Endothelial cell of umbilical vein (primary cell): ENCODE data around the gene SNX19. TPM values are rescaled to one million over a fixed set of nuclear protein-coding genes. Genes with fewer than 3 reads are reported as not detected.

Experiments
- BruUV-seq: library from RNA; stranded (reverse); fragments of 400-500 nt; replicated peaks from 2 replicates; lab custom pipeline; 2021; lab: Mats Ljungman, UMichigan
- CTCF ChIA-PET: fragments of 300-600, 350-600 bp; sonication (Branson Sonifier 250); formaldehyde crosslinking; loops from one replicate; lab custom pipeline; 2021; ENCODE audit warnings: antibody characterized with exemption, inconsistent platforms; lab: Charles Lee
- POLR2A ChIA-PET: fragments of 300-600, 350-600 bp; sonication (Branson Sonifier 250); formaldehyde crosslinking; loops from one replicate; lab custom pipeline; 2021; ENCODE audit warnings: antibody characterized with exemption, inconsistent platforms; lab: Charles Lee
- DNase-seq: peaks from one replicate; pipeline ENCODE4 v3.0.0-alpha.2; 2011; ENCODE audit warnings: low read depth, low spot score
- FAIRE-seq: peaks from 2 replicates; lab custom pipeline; 2011; peaks lifted over from hg19 to GRCh38; lab: Jason Lieb, UNC
- H2AFZ ChIP-seq: 2 replicates; pipeline ENCODE4 v1.6.0; 2012; ENCODE audit warnings: low read depth, low read length, control low read depth, inconsistent platforms
- H3K27ac ChIP-seq: 2 replicates; pipeline ENCODE4 v1.5.1; 2011; ENCODE audit warnings: low read depth, mild to moderate bottlenecking, control low read depth, low read length, moderate library complexity; ENCODE audit not compliant: insufficient read depth
- H3K27me3 ChIP-seq, 2 experiments: 2 replicates each; pipeline versions ENCODE4 v1.6.0 to v1.6.1; 2011; ENCODE audit warnings: low read length in 2 of 2, mixed read lengths in 1 of 2; ENCODE audit not compliant: control insufficient read depth in 2 of 2, insufficient read depth in 2 of 2
- H3K36me3 ChIP-seq, 2 experiments: 2 replicates in 1 of 2; 3 replicates in 1 of 2; pipeline ENCODE4 v1.5.1; 2011; ENCODE audit warnings: low read length in 2 of 2, mild to moderate bottlenecking in 1 of 2, moderate library complexity in 1 of 2; ENCODE audit not compliant: control insufficient read depth in 2 of 2, insufficient read depth in 2 of 2; ENCODE audit errors: extremely low read depth in 1 of 2
- H3K4me1 ChIP-seq: 3 replicates; pipeline ENCODE4 v1.5.1; 2011; ENCODE audit warnings: mild to moderate bottlenecking, low read length; ENCODE audit not compliant: control insufficient read depth, insufficient read depth; ENCODE audit errors: extremely low read depth
- H3K4me2 ChIP-seq: 2 replicates; pipeline ENCODE4 v1.6.1; 2011; ENCODE audit warnings: low read length, control low read depth, mixed read lengths; ENCODE audit not compliant: insufficient read depth
- H3K4me3 ChIP-seq, 3 experiments: fragments of 200-600 bp in 1 of 3; sonication (generic), shearing (Covaris generic) in 1 of 3; replicated peaks in 1 of 3; 2 replicates each; pipeline ENCODE4 v1.5.1; 2011 to 2016; ENCODE audit warnings: control low read depth in 3 of 3, low read length in 3 of 3, mild to moderate bottlenecking in 2 of 3, inconsistent platforms in 1 of 3, low read depth in 1 of 3, moderate library complexity in 1 of 3; ENCODE audit not compliant: insufficient read depth in 1 of 3
- H3K79me2 ChIP-seq: 2 replicates; pipeline ENCODE4 v1.6.0; 2012; ENCODE audit warnings: low read length, inconsistent platforms; ENCODE audit not compliant: control insufficient read depth, insufficient read depth
- H3K9ac ChIP-seq: replicated peaks from 2 replicates; pipeline ENCODE3; 2011; ENCODE audit warnings: low read length, control low read depth; ENCODE audit not compliant: insufficient read depth; ENCODE audit errors: extremely low read depth
- H3K9me1 ChIP-seq: replicated peaks from 3 replicates; pipeline ENCODE4 v1.6.0; 2011; ENCODE audit warnings: mild to moderate bottlenecking, low read length; ENCODE audit not compliant: control insufficient read depth, insufficient read depth; ENCODE audit errors: extremely low read depth
- H3K9me3 ChIP-seq: replicated peaks from 2 replicates; pipeline ENCODE4 v1.5.1; 2012; ENCODE audit warnings: low read length, inconsistent platforms; ENCODE audit not compliant: control insufficient read depth, insufficient read depth
- H4K20me1 ChIP-seq: replicated peaks from 2 replicates; pipeline ENCODE3; 2011; ENCODE audit warnings: mild to moderate bottlenecking, low read length; ENCODE audit not compliant: control insufficient read depth, insufficient read depth; ENCODE audit errors: extremely low read depth
- EZH2 ChIP-seq: IDR thresholded peaks from 2 replicates; pipeline ENCODE4 v1.6.1; 2012; ENCODE audit warnings: borderline replicate concordance, low read depth, mild to moderate bottlenecking, moderate library complexity, low read length, inconsistent platforms; ENCODE audit not compliant: severe bottlenecking
- FOS ChIP-seq: IDR thresholded peaks from 2 replicates; pipeline ENCODE4 v1.6.1; 2011; ENCODE audit warnings: mild to moderate bottlenecking, low read length, moderate library complexity, borderline replicate concordance; ENCODE audit not compliant: insufficient read depth
- GATA2 ChIP-seq: IDR thresholded peaks from 2 replicates; pipeline ENCODE4 v1.7.0; 2011; ENCODE audit warnings: low read depth, mild to moderate bottlenecking, moderate library complexity, mixed read lengths, low read length; ENCODE audit not compliant: insufficient read length, insufficient read depth
- JUN ChIP-seq: IDR thresholded peaks from 2 replicates; pipeline ENCODE4 v1.6.1; 2011; ENCODE audit warnings: borderline replicate concordance, low read depth; ENCODE audit not compliant: insufficient read length, insufficient read depth
- MYC ChIP-seq: IDR thresholded peaks from one replicate; pipeline ENCODE4 v1.6.1; 2011; ENCODE audit warnings: mild to moderate bottlenecking, low read depth, low read length
- POLR2A ChIP-seq: IDR thresholded peaks from 2 replicates; pipeline ENCODE4 v1.6.1; 2012; ENCODE audit warnings: low read depth, mild to moderate bottlenecking, control low read depth, low read length
- POLR2AphosphoS5 ChIP-seq: IDR thresholded peaks from 2 replicates; pipeline ENCODE4 v1.6.1; 2012; ENCODE audit warnings: low read depth, mild to moderate bottlenecking, control low read depth, low read length, moderate library complexity; ENCODE audit not compliant: insufficient read depth
- dilution Hi-C: fragments of 300-500 bp; cut with MboI; formaldehyde crosslinking; loops from one replicate; pipeline ENCODE4 v1.15.0; 2019; ENCODE audit warnings: low sequenced_read_pairs; ENCODE audit not compliant: extremely low pct_ligation_motif_present
- intact Hi-C: fragments of 100-400 bp; cut with micrococcal nuclease; formaldehyde crosslinking; loops from one replicate; pipeline ENCODE4 v1.10.0; 2022
- polyA plus RNA-seq, 4 experiments: library from polyadenylated mRNA; depleted of rRNA in 3 of 4; stranded (reverse) in 3 of 4; unstranded in 1 of 4; fragments of >200 nt; gene quantifications; 2 replicates each; pipeline versions ENCODE4 v1.2.1 to v1.2.3, GENCODE V29; 2011 to 2012; ENCODE audit warnings: missing spikeins in 1 of 4
- total RNA-seq: library from RNA; stranded (reverse); gene quantifications from 2 replicates; pipeline ENCODE4 v1.2.3, GENCODE V29; 2021
- TF ChIP-seq, protein P1 (sequence below), 2 donors: IDR thresholded peaks; 1 replicate in 1 of 2; 2 replicates in 1 of 2; pipeline ENCODE4 v1.5.1; 2011; ENCODE audit warnings: low read length in 2 of 2, mild to moderate bottlenecking in 2 of 2, moderate library complexity in 2 of 2, control low read depth in 1 of 2, inconsistent platforms in 1 of 2, low read depth in 1 of 2; ENCODE audit not compliant: insufficient read depth in 1 of 2; ENCODE audit errors: extremely low read depth in 1 of 2
- TF ChIP-seq, protein P2 (sequence below): IDR thresholded peaks from 2 replicates; pipeline ENCODE4 v1.6.1; 2011; ENCODE audit not compliant: insufficient read depth, insufficient read length

The SNX19 gene
- total and polyA plus RNA-seq, 2 donors (not counting 3 experiments of a cell fraction or from before 2014, with no cell fraction given), result 37.4 to 49.8 TPM

GRCh38 chr11:130947058-130947457, 30.8 kb upstream of the SNX19 start:
- H3K36me3 ChIP-seq, result no peaks in the 10 kb centered on the region
- FAIRE-seq (no peak), DNase-seq (no peak)
- H4K20me1 ChIP-seq, result no peaks in the 10 kb centered on the region
- H3K27ac ChIP-seq, result no peak overlapping the region
- H3K9ac ChIP-seq, result no peak overlapping the region
- H3K4me3 ChIP-seq, result no peak overlapping the region
- TF ChIP-seq JUN (no peak), GATA2 (no peak), POLR2AphosphoS5 (no peak), POLR2A (no peak), MYC (no peak)
- POLR2A ChIA-PET, result no interaction called here
- intact Hi-C loops, result no loop called here
- no peaks in the 10 kb centered on the region for H3K4me1 ChIP-seq
- dilution Hi-C loops, result no loop called here
- no peaks in the 10 kb centered on the region for H3K9me3 ChIP-seq
- no peaks in the 10 kb centered on the region for H3K27me3 ChIP-seq
- no peak overlapping the region for H3K4me2 ChIP-seq
- BruUV-seq, result no TSS peak
- H3K9me1 ChIP-seq, result no peaks in the 10 kb centered on the region
- CTCF ChIA-PET, result no interaction called here
- H2AFZ ChIP-seq, result no peak overlapping the region
- no peaks in the 10 kb centered on the region for H3K79me2 ChIP-seq

GRCh38 chr11:130945896-130946295, 29.6 kb upstream of the SNX19 start:
- no peak overlapping the region for H3K4me3 ChIP-seq
- H3K4me1 ChIP-seq, result no peaks in the 10 kb centered on the region
- H2AFZ ChIP-seq, result no peak overlapping the region
- H3K36me3 ChIP-seq, result no peaks in the 10 kb centered on the region
- BruUV-seq, result no TSS peak
- no peaks in the 10 kb centered on the region for H3K27me3 ChIP-seq
- H3K79me2 ChIP-seq, result no peaks in the 10 kb centered on the region
- ChIA-PET POLR2A (no interaction called here), CTCF (no interaction called here)
- H3K9me1 ChIP-seq, result no peaks in the 10 kb centered on the region
- H3K4me2 ChIP-seq, result no peak overlapping the region
- dilution Hi-C loops (no loop called here), intact Hi-C loops (no loop called here)
- no peaks in the 10 kb centered on the region for H3K9me3 ChIP-seq
- TF ChIP-seq GATA2 (no peak), FOS (no peak), MYC (no peak), JUN (no peak), POLR2AphosphoS5 (no peak), EZH2 (no peak), POLR2A (no peak)
- TF ChIP-seq, protein P1, sequence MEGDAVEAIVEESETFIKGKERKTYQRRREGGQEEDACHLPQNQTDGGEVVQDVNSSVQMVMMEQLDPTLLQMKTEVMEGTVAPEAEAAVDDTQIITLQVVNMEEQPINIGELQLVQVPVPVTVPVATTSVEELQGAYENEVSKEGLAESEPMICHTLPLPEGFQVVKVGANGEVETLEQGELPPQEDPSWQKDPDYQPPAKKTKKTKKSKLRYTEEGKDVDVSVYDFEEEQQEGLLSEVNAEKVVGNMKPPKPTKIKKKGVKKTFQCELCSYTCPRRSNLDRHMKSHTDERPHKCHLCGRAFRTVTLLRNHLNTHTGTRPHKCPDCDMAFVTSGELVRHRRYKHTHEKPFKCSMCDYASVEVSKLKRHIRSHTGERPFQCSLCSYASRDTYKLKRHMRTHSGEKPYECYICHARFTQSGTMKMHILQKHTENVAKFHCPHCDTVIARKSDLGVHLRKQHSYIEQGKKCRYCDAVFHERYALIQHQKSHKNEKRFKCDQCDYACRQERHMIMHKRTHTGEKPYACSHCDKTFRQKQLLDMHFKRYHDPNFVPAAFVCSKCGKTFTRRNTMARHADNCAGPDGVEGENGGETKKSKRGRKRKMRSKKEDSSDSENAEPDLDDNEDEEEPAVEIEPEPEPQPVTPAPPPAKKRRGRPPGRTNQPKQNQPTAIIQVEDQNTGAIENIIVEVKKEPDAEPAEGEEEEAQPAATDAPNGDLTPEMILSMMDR (IDR thresholded peaks at IDR 0.05; ENCODE audit: extremely low read depth in 1 of 2, insufficient read depth in 1 of 2, low read depth in 1 of 2, low read length in 2 of 2), result no peak
- TF ChIP-seq, protein P2, sequence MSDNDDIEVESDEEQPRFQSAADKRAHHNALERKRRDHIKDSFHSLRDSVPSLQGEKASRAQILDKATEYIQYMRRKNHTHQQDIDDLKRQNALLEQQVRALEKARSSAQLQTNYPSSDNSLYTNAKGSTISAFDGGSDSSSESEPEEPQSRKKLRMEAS, result no peak
- no peak overlapping the region for H3K27ac ChIP-seq
- DNase-seq (no peak), FAIRE-seq (no peak)
- H3K9ac ChIP-seq, result no peak overlapping the region
- H4K20me1 ChIP-seq, result no peaks in the 10 kb centered on the region
